GM12878 (cell line): ENCODE results near the gene CORO1C. TPM values are rescaled to one million over a fixed set of nuclear protein-coding genes. Genes with fewer than 3 reads are reported as not detected.

Source experiments
- ATF2 ChIP-seq: IDR thresholded peaks from 2 replicates; pipeline ENCODE4 v1.6.1; 2012; ENCODE audit warnings: low read length, inconsistent platforms
- BHLHE40 ChIP-seq, 2 experiments: fragments of 450-650 bp in 1 of 2; IDR thresholded peaks; 2 replicates each; pipeline ENCODE4 v1.6.1; 2011 to 2017; ENCODE audit warnings: low read depth in 2 of 2, borderline replicate concordance in 1 of 2, improper control_type of control experiment in 1 of 2, low read length in 1 of 2, mild to moderate bottlenecking in 1 of 2
- CBX3 ChIP-seq: fragments of 200-600 bp; sonication (generic); IDR thresholded peaks from 2 replicates; pipeline ENCODE4 v1.6.1; 2016; ENCODE audit warnings: low read depth, borderline replicate concordance
- CHD1 ChIP-seq: IDR thresholded peaks from 2 replicates; pipeline ENCODE4 v1.6.1; 2012; ENCODE audit warnings: low read depth, low read length, improper control_type of control experiment
- ELK1 ChIP-seq: IDR thresholded peaks from 2 replicates; pipeline ENCODE4 v1.6.1; 2012; ENCODE audit warnings: low read depth, low read length, improper control_type of control experiment
- ESRRA ChIP-seq: IDR thresholded peaks from 2 replicates; pipeline ENCODE4 v1.6.1; 2012; ENCODE audit warnings: mild to moderate bottlenecking, low read length, improper control_type of control experiment
- EZH2 ChIP-seq: IDR thresholded peaks from 2 replicates; pipeline ENCODE4 v1.6.1; 2012; ENCODE audit warnings: low read depth, mild to moderate bottlenecking, control low read depth, inconsistent platforms, low read length, borderline replicate concordance; ENCODE audit not compliant: control insufficient read depth
- FOS ChIP-seq: IDR thresholded peaks from 3 replicates; pipeline ENCODE4 v1.6.1; 2011; ENCODE audit warnings: borderline replicate concordance; ENCODE audit not compliant: insufficient read length; ENCODE audit errors: extremely low read depth
- HDAC6 ChIP-seq: fragments of 200-600 bp; sonication (generic); IDR thresholded peaks from one replicate; pipeline ENCODE4 v1.8.0; 2017; ENCODE audit warnings: antibody characterized with exemption; ENCODE audit not compliant: unreplicated experiment
- IRF4 ChIP-seq: IDR thresholded peaks from 2 replicates; pipeline ENCODE4 v1.6.1; 2011; ENCODE audit warnings: low read depth, low read length
- JUNB ChIP-seq: IDR thresholded peaks from 2 replicates; pipeline ENCODE4 v1.6.1; 2016; ENCODE audit warnings: antibody characterized with exemption, mild to moderate bottlenecking
- MYC ChIP-seq: IDR thresholded peaks from 2 replicates; pipeline ENCODE4 v1.6.1; 2011; ENCODE audit warnings: mild to moderate bottlenecking, low read length, moderate library complexity, inconsistent platforms; ENCODE audit not compliant: insufficient read depth, insufficient replicate concordance, insufficient read length, severe bottlenecking
- NBN ChIP-seq: fragments of 450-650 bp; IDR thresholded peaks from 2 replicates; pipeline ENCODE4 v1.6.1; 2016
- NFXL1 ChIP-seq: fragments of 450-650 bp; IDR thresholded peaks from 2 replicates; pipeline ENCODE4 v1.6.1; 2017; ENCODE audit warnings: antibody characterized with exemption, mild to moderate bottlenecking, borderline replicate concordance
- PAX8 ChIP-seq: fragments of 450-650 bp; IDR thresholded peaks from 2 replicates; pipeline ENCODE4 v1.6.1; 2017; ENCODE audit warnings: mild to moderate bottlenecking, moderate library complexity
- PBX3 ChIP-seq: IDR thresholded peaks from 2 replicates; pipeline ENCODE4 v1.6.1; 2011; ENCODE audit warnings: mild to moderate bottlenecking, low read depth, low read length, moderate library complexity; ENCODE audit not compliant: insufficient replicate concordance
- RB1 ChIP-seq: fragments of 450-650 bp; formaldehyde crosslinking; IDR thresholded peaks from 2 replicates; pipeline ENCODE4 v1.6.1; 2017; ENCODE audit warnings: mild to moderate bottlenecking, borderline replicate concordance
- SKIL ChIP-seq: fragments of 450-650 bp; IDR thresholded peaks from 2 replicates; pipeline ENCODE4 v1.6.1; 2017; ENCODE audit warnings: mild to moderate bottlenecking, low read depth, inconsistent platforms; ENCODE audit not compliant: poor library complexity, severe bottlenecking
- SPI1 ChIP-seq: IDR thresholded peaks from 2 replicates; pipeline ENCODE4 v1.6.1; 2011; ENCODE audit warnings: low read depth, mild to moderate bottlenecking, low read length, moderate library complexity, borderline replicate concordance; ENCODE audit not compliant: insufficient read depth
- SREBF2 ChIP-seq: IDR thresholded peaks from 2 replicates; pipeline ENCODE4 v1.6.1; 2012; ENCODE audit warnings: mild to moderate bottlenecking, low read length
- WRNIP1 ChIP-seq: IDR thresholded peaks from 2 replicates; pipeline ENCODE4 v1.6.1; 2011; ENCODE audit warnings: low read depth, low read length, improper control_type of control experiment, borderline replicate concordance
- ZNF384 ChIP-seq: IDR thresholded peaks from 2 replicates; pipeline ENCODE4 v1.6.1; 2012; ENCODE audit warnings: low read depth, mild to moderate bottlenecking, low read length, improper control_type of control experiment, borderline replicate concordance
- polyA plus RNA-seq, 11 experiments: library from polyadenylated mRNA; depleted of rRNA in 4 of 11; unstranded in 6 of 11; stranded (reverse) in 5 of 11; fragments of >200 nt; fragmentation: Nextera tagmentation in 4 of 11; fragmentation: Illumina TruSeq in 1 of 11; extraction: Ambion mirVana in 4 of 11; extraction: Trizol in 1 of 11; gene quantifications; 1 replicate in 1 of 11; 2 replicates in 10 of 11; pipeline versions ENCODE4 v1.2.1 to v1.2.3, GENCODE V29; 2011 to 2016; ENCODE audit warnings: inconsistent platforms in 2 of 11, missing spikeins in 2 of 11, low read depth in 1 of 11
- total RNA-seq, 4 experiments: library from RNA; depleted of rRNA in 3 of 4; stranded (reverse); fragments of >200 nt in 3 of 4; fragmentation: Illumina TruSeq in 1 of 4; extraction: Trizol in 1 of 4; gene quantifications; 2 replicates each; pipeline versions ENCODE4 v1.2.1 to v1.2.3, GENCODE V29; 2013 to 2021

The CORO1C gene
- total and polyA plus RNA-seq, 10 of the 15 experiments (the other 5 are each of a cell fraction or from before 2014, with no cell fraction given), result 52.7 to 254 (median 171) TPM

- TF ChIP-seq PBX3 (no peak), ESRRA (no peak), NBN (peak; percentile 98), RB1 (peak; percentile 61; the same call in 1 of the 2 replicates), PAX8 (no peak), SREBF2 (no peak), SKIL (peak; percentile 95), NFXL1 (no peak), CHD1 (peak; percentile 39; the same call in 1 of the 2 replicates), HDAC6 (no peak), ZNF384 (no peak), EZH2 (no peak), CBX3 (no peak), FOS (no peak), SPI1 (peak; percentile 94), MYC (peak; percentile 68), BHLHE40 (IDR thresholded peaks at IDR 0.05; ENCODE audit: borderline replicate concordance in 1 of 2, low read depth in 2 of 2, low read length in 1 of 2) (peak; percentile 91 to 93), ATF2 (peak; percentile 84), IRF4 (peak; percentile 96), JUNB (no peak), ELK1 (0 out of 2 replicates have a peak, but pooled peaks have one; percentile 49), WRNIP1 (no peak; the same call in 1 of the 2 replicates)
Observed at GRCh38 chr12:108633534-108634248, 97.6 kb downstream of the CORO1C start, which contains the start of gene SELPLG (continued).
